DND-41 (cell line): ENCODE data around the gene SLC39A10.

Experiments
- ATAC-seq: fragments of 200-7000 bp; cut with Tn5 transposase; 3 replicates; pipeline ENCODE4 v1.9.1; 2021; ENCODE audit warnings: low read depth; ENCODE audit not compliant: insufficient read depth
- DNase-seq: peaks from one replicate; pipeline ENCODE4 v3.0.0-alpha.2; 2020
- H2AFZ ChIP-seq: 2 replicates; pipeline ENCODE4 v1.6.0; 2012; ENCODE audit warnings: low read depth, low read length
- H3K27ac ChIP-seq: 2 replicates; pipeline ENCODE4 v1.5.1; 2012; ENCODE audit warnings: low read length, inconsistent platforms
- H3K27me3 ChIP-seq: fragments of 200-600 bp; sonication (generic); 2 replicates; pipeline ENCODE4 v1.6.0; 2012; ENCODE audit warnings: low read length, mild to moderate bottlenecking, inconsistent platforms; ENCODE audit not compliant: insufficient read depth, poor library complexity
- H3K36me3 ChIP-seq: 2 replicates; pipeline ENCODE4 v1.5.1; 2012; ENCODE audit warnings: low read length, inconsistent platforms; ENCODE audit not compliant: insufficient read depth
- H3K4me1 ChIP-seq: 2 replicates; pipeline ENCODE4 v1.5.1; 2012; ENCODE audit warnings: mild to moderate bottlenecking, low read length; ENCODE audit not compliant: insufficient read depth
- H3K4me2 ChIP-seq: 2 replicates; pipeline ENCODE4 v1.6.0; 2012; ENCODE audit warnings: mild to moderate bottlenecking, moderate library complexity, low read length, inconsistent platforms; ENCODE audit not compliant: insufficient read depth
- H3K4me3 ChIP-seq, 2 experiments: fragments of 200-600 bp in 1 of 2; shearing (Covaris generic) in 1 of 2; 2 replicates each; pipeline ENCODE4 v1.5.1; 2012 to 2016; ENCODE audit warnings: inconsistent platforms in 2 of 2, low read length in 2 of 2, mild to moderate bottlenecking in 2 of 2, low read depth in 1 of 2, moderate library complexity in 1 of 2
- H3K79me2 ChIP-seq: 2 replicates; pipeline ENCODE4 v1.6.0; 2012; ENCODE audit warnings: low read length, inconsistent platforms; ENCODE audit not compliant: insufficient read depth
- H3K9ac ChIP-seq: 2 replicates; pipeline ENCODE4 v1.6.0; 2012; ENCODE audit warnings: low read depth, mild to moderate bottlenecking, inconsistent platforms, low read length, moderate library complexity
- H3K9me3 ChIP-seq: 2 replicates; pipeline ENCODE4 v1.5.1; 2012; ENCODE audit warnings: low read length, moderate library complexity, mild to moderate bottlenecking, inconsistent platforms; ENCODE audit not compliant: insufficient read depth, severe bottlenecking
- H4K20me1 ChIP-seq: 2 replicates; pipeline ENCODE4 v1.6.0; 2012; ENCODE audit warnings: low read length; ENCODE audit not compliant: insufficient read depth
- EZH2 ChIP-seq: IDR thresholded peaks from 3 replicates; pipeline ENCODE4 v1.6.1; 2012; ENCODE audit warnings: borderline replicate concordance, low read depth, mild to moderate bottlenecking, moderate library complexity, low read length, inconsistent platforms; ENCODE audit not compliant: severe bottlenecking
- TF ChIP-seq, protein P1 (sequence below): IDR thresholded peaks from 2 replicates; pipeline ENCODE4 v1.5.1; 2012; ENCODE audit warnings: borderline replicate concordance, low read length, moderate library complexity, mild to moderate bottlenecking; ENCODE audit not compliant: poor library complexity, severe bottlenecking; ENCODE audit errors: extremely low read depth

SLC39A10 gene

DNA sequence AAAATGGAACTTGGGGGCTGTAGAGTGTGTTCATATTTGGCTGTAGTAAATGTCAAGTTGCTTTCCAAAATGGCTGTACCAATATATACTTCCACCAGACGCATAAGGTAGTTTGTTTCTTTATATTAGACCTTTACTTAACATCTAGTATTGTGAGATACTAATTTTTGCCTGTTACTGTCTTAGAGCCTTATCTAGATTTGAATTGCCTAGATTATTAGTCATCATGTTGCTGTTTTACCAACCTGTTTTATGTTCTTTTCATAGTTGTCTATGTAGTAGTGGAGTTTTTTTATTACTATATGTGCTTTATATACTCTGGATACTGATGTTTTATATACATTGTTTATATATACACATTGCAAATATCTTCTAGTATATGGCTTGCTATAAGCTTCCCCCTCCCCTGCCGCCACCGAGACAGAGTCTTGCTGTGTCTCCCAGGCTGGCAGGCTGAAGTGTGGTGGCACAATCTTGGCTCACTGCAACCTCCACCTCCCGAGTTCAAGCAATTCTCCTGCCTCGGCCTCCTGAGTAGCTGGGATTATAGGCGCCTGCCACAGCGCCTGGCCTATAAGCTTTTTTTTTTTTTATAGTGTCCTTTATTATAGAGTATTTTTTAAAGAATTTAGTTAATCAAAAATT, 18.9 kb downstream of the SLC39A10 start:
- Histone ChIP-seq H4K20me1 (no peaks in the 10 kb centered on the region), H3K9me3 (no peaks in the 10 kb centered on the region), H3K27ac (no peak overlapping the region), H3K9ac (no peak overlapping the region), H3K27me3 (no peaks in the 10 kb centered on the region), H3K36me3 (peaks cover 36% of the 10 kb centered on the region), H3K4me3 (no peak overlapping the region), H2AFZ (no peak overlapping the region), H3K79me2 (peaks cover 85% of the 10 kb centered on the region), H3K4me2 (no peak overlapping the region), H3K4me1 (no peaks in the 10 kb centered on the region)
- ATAC-seq: no peak
- no peak for DNase-seq
- no peak for TF ChIP-seq EZH2
- TF ChIP-seq, protein P1, sequence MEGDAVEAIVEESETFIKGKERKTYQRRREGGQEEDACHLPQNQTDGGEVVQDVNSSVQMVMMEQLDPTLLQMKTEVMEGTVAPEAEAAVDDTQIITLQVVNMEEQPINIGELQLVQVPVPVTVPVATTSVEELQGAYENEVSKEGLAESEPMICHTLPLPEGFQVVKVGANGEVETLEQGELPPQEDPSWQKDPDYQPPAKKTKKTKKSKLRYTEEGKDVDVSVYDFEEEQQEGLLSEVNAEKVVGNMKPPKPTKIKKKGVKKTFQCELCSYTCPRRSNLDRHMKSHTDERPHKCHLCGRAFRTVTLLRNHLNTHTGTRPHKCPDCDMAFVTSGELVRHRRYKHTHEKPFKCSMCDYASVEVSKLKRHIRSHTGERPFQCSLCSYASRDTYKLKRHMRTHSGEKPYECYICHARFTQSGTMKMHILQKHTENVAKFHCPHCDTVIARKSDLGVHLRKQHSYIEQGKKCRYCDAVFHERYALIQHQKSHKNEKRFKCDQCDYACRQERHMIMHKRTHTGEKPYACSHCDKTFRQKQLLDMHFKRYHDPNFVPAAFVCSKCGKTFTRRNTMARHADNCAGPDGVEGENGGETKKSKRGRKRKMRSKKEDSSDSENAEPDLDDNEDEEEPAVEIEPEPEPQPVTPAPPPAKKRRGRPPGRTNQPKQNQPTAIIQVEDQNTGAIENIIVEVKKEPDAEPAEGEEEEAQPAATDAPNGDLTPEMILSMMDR: no peak

DNA sequence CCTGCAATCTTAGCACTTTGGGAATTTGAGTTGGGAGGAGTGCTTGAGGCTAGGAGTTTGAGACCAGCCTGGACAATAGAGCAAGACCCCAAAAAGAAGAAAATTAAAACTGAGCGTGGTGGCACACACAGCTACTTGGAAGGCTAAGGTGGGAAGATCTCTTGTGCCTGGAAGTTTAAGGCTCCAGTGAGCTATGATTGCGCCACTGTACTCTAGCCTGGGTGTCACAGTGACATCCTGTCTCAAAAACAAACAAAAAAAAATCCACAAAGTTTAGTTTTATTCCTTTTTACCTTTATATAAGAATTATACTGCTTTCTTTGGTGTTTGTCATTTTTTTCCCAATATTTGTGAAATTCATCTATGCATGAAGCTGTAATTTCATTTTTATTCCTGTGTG, 20.3 kb downstream of the SLC39A10 start:
- Histone ChIP-seq H3K27ac (no peak overlapping the region), H3K9me3 (no peaks in the 10 kb centered on the region), H3K4me1 (no peaks in the 10 kb centered on the region; the same call in 1 of the 2 replicates), H4K20me1 (no peaks in the 10 kb centered on the region), H3K79me2 (peaks cover 80% of the 10 kb centered on the region), H3K36me3 (peaks cover 39% of the 10 kb centered on the region), H3K9ac (no peak overlapping the region), H3K4me3 (no peak overlapping the region), H3K4me2 (no peak overlapping the region), H2AFZ (no peak overlapping the region), H3K27me3 (no peaks in the 10 kb centered on the region)
- DNase-seq: no peak
- peak; percentile 36; the same call in 1 of the 3 replicates for ATAC-seq
- TF ChIP-seq, protein P1: no peak
- no peak for TF ChIP-seq EZH2

DNA sequence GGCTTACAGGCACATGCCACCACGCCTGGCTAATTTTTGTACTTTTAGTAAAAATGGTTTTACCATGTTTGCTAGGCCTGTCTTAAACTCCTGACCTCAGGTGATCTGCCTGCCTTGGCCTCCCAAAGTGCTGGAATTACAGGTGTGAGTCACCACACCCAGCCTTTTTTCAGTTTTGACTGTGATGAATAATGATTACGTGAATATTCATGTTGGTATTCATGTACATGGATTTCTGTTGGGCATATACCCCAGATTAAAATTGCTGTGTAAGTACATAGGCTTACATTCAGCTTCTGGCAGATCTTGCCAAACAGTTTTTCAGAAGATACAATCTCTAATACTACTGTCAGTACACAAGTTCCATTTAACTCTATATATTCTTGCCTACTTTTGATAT, 20.9 kb downstream of the SLC39A10 start:
- H3K36me3 ChIP-seq: peaks cover 37% of the 10 kb centered on the region
- TF ChIP-seq EZH2: no peak
- TF ChIP-seq, protein P1: no peak

DNA sequence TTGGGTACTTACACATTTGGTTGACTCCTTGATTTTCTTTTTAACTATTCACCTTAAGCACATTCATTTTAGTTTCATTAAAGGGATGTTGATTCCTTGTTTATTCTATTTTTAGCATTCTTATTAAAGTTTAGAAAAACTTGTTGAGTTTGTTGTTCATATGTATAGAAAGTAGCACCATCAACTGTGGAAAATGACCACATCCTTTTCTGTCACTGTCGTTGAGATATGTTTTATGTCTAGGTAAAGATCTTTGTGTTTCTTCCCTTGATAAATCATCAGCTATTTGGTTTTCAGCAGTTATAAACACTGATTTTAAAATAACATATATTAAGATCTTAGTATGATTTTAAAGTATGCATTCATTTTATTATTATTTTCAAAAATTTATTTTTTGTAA, 25.1 kb downstream of the SLC39A10 start:
- ATAC-seq (no peak), DNase-seq (no peak)
- no peak overlapping the region for H3K4me2 ChIP-seq
- H3K27ac ChIP-seq: no peak overlapping the region
- peaks cover 43% of the 10 kb centered on the region for H3K36me3 ChIP-seq
- TF ChIP-seq, protein P1: no peak
- no peak for TF ChIP-seq EZH2
- no peaks in the 10 kb centered on the region for H3K9me3 ChIP-seq
- no peaks in the 10 kb centered on the region for H4K20me1 ChIP-seq
- H3K4me3 ChIP-seq: no peak overlapping the region
- no peak overlapping the region for H2AFZ ChIP-seq
- H3K79me2 ChIP-seq: peaks cover 47% of the 10 kb centered on the region
- no peaks in the 10 kb centered on the region for H3K27me3 ChIP-seq
- no peak overlapping the region for H3K9ac ChIP-seq
- H3K4me1 ChIP-seq: no peaks in the 10 kb centered on the region; the same call in 1 of the 2 replicates

More for the DNA sequence above, 20.9 kb downstream of the SLC39A10 start:
- H3K79me2 ChIP-seq: peaks cover 77% of the 10 kb centered on the region
- H3K27ac ChIP-seq: no peak overlapping the region
- no peaks in the 10 kb centered on the region for H4K20me1 ChIP-seq
- H3K4me2 ChIP-seq: no peak overlapping the region
- no peaks in the 10 kb centered on the region; the same call in 1 of the 2 replicates for H3K4me1 ChIP-seq
- no peak for DNase-seq
- H3K9ac ChIP-seq: no peak overlapping the region
- ATAC-seq: no peak
- H3K4me3 ChIP-seq: no peak overlapping the region
- H3K9me3 ChIP-seq: no peaks in the 10 kb centered on the region
- H3K27me3 ChIP-seq: no peaks in the 10 kb centered on the region
- H2AFZ ChIP-seq: no peak overlapping the region
